Loucy (cell line): ENCODE data around the gene AP2B1.

Experiments used
- CTCF ChIP-seq: fragments of 200-600 bp; sonication (generic); conservative IDR thresholded peaks from 2 replicates; pipeline ENCODE4 v1.5.1; 2014; ENCODE audit warnings: mild to moderate bottlenecking, antibody characterized with exemption, low read length
- EZH2phosphoT487 ChIP-seq: fragments of 200-600 bp; IDR thresholded peaks from 2 replicates; pipeline ENCODE4 v1.6.1; 2018; ENCODE audit warnings: antibody characterized with exemption, mild to moderate bottlenecking, moderate library complexity, borderline replicate concordance

DNA sequence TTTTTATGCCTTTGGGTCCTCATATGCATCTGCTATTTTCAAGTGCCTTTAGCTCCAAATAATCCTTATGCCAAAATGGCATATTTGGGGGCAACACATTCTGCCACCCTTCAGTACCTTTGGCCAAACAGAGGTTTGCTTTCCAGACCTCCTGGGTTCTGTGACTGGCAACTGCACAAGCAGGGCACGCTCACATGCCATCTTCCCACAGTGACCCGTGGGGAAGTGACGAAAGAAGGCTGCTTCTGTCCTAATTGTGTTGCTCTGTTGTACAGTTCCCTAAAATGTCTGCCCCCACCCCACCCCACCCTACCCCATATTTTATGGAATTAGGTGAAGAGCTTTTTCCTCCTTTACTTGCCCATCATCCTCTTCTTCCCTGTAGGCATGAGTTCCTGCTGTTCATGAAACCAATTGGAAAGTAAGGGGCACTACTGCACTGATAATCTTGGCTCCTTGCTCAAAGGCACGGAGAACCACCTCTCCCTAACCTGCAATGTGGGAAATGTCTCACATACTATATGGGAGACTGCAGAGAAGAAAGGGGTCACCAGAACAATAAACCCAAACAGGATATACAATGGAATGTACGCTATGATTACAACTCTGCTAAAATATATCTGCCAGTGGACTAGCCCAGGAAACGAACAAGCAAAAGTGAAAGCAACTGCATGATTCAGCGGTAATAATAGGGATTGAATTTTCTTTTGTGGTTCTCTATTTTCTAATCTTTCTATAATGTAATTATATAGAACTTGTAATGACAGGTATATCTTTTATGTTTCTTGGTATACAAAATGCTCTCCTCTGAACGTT, 46.3 kb upstream of the AP2B1 start:
- no peak for TF ChIP-seq EZH2phosphoT487
- TF ChIP-seq CTCF, result no peak
